GM12878 (cell line): ENCODE measurements around the gene PHRF1. TPM values are rescaled to one million over a fixed set of nuclear protein-coding genes. Genes with fewer than 3 reads are reported as not detected.
A peak's percentile ranks its signal among the peaks of the same experiment; 100 is the strongest.

ENCODE experiments used
- IKZF2 ChIP-seq, 2 experiments: fragments of 450-650 bp; IDR thresholded peaks; 2 replicates each; pipeline ENCODE4 v1.6.1; 2017; ENCODE audit warnings: mild to moderate bottlenecking in 2 of 2, moderate library complexity in 2 of 2
- LARP7 ChIP-seq: fragments of 450-650 bp; IDR thresholded peaks from 2 replicates; pipeline ENCODE4 v1.6.1; 2017; ENCODE audit warnings: mild to moderate bottlenecking
- MEF2A ChIP-seq: IDR thresholded peaks from 2 replicates; pipeline ENCODE4 v1.6.1; 2011; ENCODE audit warnings: low read depth, mild to moderate bottlenecking, low read length, moderate library complexity; ENCODE audit not compliant: insufficient read depth
- MYC ChIP-seq: IDR thresholded peaks from 2 replicates; pipeline ENCODE4 v1.6.1; 2011; ENCODE audit warnings: mild to moderate bottlenecking, low read length, moderate library complexity, inconsistent platforms; ENCODE audit not compliant: insufficient read depth, insufficient replicate concordance, insufficient read length, severe bottlenecking
- NR2C2 ChIP-seq: IDR thresholded peaks from 2 replicates; pipeline ENCODE4 v1.6.1; 2011; ENCODE audit warnings: borderline replicate concordance, low read depth; ENCODE audit not compliant: control insufficient read depth, insufficient read length
- NR2F1 ChIP-seq: fragments of 450-650 bp; conservative IDR thresholded peaks from 2 replicates; pipeline ENCODE4 v1.6.1; 2017; ENCODE audit warnings: mild to moderate bottlenecking
- POLR2AphosphoS2 ChIP-seq: IDR thresholded peaks from 2 replicates; pipeline ENCODE4 v1.6.1; 2011; ENCODE audit warnings: low read depth, mild to moderate bottlenecking, low read length, improper control_type of control experiment, moderate library complexity
- RAD21 ChIP-seq: IDR thresholded peaks from 2 replicates; pipeline ENCODE4 v1.6.1; 2011; ENCODE audit warnings: mild to moderate bottlenecking, low read depth, low read length, moderate library complexity; ENCODE audit not compliant: insufficient read depth
- polyA plus RNA-seq, 11 experiments: library from polyadenylated mRNA; depleted of rRNA in 4 of 11; unstranded in 6 of 11; stranded (reverse) in 5 of 11; fragments of >200 nt; fragmentation: Nextera tagmentation in 4 of 11; fragmentation: Illumina TruSeq in 1 of 11; extraction: Ambion mirVana in 4 of 11; extraction: Trizol in 1 of 11; gene quantifications; 1 replicate in 1 of 11; 2 replicates in 10 of 11; pipeline versions ENCODE4 v1.2.1 to v1.2.3, GENCODE V29; 2011 to 2016; ENCODE audit warnings: inconsistent platforms in 2 of 11, missing spikeins in 2 of 11, low read depth in 1 of 11
- total RNA-seq, 4 experiments: library from RNA; depleted of rRNA in 3 of 4; stranded (reverse); fragments of >200 nt in 3 of 4; fragmentation: Illumina TruSeq in 1 of 4; extraction: Trizol in 1 of 4; gene quantifications; 2 replicates each; pipeline versions ENCODE4 v1.2.1 to v1.2.3, GENCODE V29; 2013 to 2021
- TF ChIP-seq, protein P1 (sequence below): IDR thresholded peaks from 2 replicates; pipeline ENCODE4 v1.6.1; 2012; ENCODE audit warnings: low read depth, low read length, improper control_type of control experiment
- TF ChIP-seq, protein P2 (sequence below): IDR thresholded peaks from 2 replicates; pipeline ENCODE4 v1.6.1; 2012; ENCODE audit warnings: low read depth, low read length, improper control_type of control experiment
- TF ChIP-seq, protein P3 (sequence below): fragments of 450-650 bp; IDR thresholded peaks from 2 replicates; pipeline ENCODE4 v1.6.1; 2017; ENCODE audit warnings: mild to moderate bottlenecking, moderate library complexity
- TF ChIP-seq, protein P4 (sequence below): IDR thresholded peaks from 2 replicates; pipeline ENCODE4 v1.6.1; 2011; ENCODE audit warnings: mild to moderate bottlenecking, low read depth, low read length, moderate library complexity; ENCODE audit not compliant: insufficient replicate concordance
- TF ChIP-seq, protein P5 (sequence below): IDR thresholded peaks from 2 replicates; pipeline ENCODE4 v1.6.1; 2012; ENCODE audit warnings: low read depth, low read length, improper control_type of control experiment
- TF ChIP-seq, protein P6 (sequence below): fragments of 450-650 bp; IDR thresholded peaks from 2 replicates; pipeline ENCODE4 v1.6.1; 2014; ENCODE audit warnings: mild to moderate bottlenecking
- TF ChIP-seq, protein P7 (sequence below): fragments of 450-650 bp; formaldehyde crosslinking; IDR thresholded peaks from 2 replicates; pipeline ENCODE4 v1.4.0; 2022; ENCODE audit warnings: mild to moderate bottlenecking, moderate library complexity

The PHRF1 gene
- total and polyA plus RNA-seq, 10 of the 15 experiments (the other 5 are each of a cell fraction or from before 2014, with no cell fraction given) = 0.13 to 43.5 (median 15.1) TPM

DNA sequence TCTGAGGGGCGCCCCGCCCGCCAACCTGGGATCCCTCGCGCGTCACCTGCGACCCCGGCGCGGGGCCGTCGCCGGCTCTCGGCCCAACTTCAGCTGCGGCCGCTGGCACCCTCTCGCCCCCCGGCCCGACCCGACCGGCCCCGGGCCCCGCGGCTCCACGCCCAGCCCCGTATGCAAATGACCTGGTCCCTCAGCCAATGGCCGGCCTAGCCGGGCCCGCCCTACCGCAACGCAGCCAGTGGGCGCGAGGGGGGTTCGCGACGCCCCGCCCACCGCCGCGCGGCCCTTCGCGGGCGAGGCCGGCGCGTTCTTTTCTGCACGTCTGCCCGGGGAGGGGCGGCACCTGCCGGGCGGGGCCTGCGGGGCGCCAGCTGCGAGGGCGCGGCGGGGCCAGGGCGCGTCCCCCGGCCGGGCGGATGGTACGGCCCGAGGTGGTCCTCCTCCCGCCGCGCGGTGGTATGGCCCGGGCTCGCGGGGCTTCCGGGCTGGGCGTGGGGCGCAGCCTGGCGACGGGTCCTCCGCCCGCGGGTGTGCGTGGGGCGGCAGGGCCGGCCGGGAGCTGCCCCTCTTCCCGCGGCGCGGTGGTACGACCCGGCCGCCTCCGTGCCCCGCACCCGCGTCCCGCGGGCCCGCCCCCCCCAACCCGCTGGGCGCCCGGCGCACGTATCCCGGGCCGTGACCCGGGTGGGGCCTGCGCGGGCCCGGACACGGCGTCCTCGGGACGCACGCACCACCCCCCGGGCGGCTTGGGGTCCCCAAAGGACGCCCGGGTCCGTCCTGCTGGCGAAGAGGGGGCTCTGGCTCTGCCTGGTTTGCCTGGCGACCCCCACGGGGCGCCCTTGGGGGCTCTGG, 7.7 kb upstream of the PHRF1 start (continued):
- TF ChIP-seq, protein P1, sequence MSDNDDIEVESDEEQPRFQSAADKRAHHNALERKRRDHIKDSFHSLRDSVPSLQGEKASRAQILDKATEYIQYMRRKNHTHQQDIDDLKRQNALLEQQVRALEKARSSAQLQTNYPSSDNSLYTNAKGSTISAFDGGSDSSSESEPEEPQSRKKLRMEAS = peak; percentile 14; the same call in 1 of the 2 replicates
- TF ChIP-seq, protein P2, sequence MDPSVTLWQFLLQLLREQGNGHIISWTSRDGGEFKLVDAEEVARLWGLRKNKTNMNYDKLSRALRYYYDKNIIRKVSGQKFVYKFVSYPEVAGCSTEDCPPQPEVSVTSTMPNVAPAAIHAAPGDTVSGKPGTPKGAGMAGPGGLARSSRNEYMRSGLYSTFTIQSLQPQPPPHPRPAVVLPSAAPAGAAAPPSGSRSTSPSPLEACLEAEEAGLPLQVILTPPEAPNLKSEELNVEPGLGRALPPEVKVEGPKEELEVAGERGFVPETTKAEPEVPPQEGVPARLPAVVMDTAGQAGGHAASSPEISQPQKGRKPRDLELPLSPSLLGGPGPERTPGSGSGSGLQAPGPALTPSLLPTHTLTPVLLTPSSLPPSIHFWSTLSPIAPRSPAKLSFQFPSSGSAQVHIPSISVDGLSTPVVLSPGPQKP = 0 out of 2 replicates have a peak, but pooled peaks have one; percentile 9
- TF ChIP-seq, protein P3, sequence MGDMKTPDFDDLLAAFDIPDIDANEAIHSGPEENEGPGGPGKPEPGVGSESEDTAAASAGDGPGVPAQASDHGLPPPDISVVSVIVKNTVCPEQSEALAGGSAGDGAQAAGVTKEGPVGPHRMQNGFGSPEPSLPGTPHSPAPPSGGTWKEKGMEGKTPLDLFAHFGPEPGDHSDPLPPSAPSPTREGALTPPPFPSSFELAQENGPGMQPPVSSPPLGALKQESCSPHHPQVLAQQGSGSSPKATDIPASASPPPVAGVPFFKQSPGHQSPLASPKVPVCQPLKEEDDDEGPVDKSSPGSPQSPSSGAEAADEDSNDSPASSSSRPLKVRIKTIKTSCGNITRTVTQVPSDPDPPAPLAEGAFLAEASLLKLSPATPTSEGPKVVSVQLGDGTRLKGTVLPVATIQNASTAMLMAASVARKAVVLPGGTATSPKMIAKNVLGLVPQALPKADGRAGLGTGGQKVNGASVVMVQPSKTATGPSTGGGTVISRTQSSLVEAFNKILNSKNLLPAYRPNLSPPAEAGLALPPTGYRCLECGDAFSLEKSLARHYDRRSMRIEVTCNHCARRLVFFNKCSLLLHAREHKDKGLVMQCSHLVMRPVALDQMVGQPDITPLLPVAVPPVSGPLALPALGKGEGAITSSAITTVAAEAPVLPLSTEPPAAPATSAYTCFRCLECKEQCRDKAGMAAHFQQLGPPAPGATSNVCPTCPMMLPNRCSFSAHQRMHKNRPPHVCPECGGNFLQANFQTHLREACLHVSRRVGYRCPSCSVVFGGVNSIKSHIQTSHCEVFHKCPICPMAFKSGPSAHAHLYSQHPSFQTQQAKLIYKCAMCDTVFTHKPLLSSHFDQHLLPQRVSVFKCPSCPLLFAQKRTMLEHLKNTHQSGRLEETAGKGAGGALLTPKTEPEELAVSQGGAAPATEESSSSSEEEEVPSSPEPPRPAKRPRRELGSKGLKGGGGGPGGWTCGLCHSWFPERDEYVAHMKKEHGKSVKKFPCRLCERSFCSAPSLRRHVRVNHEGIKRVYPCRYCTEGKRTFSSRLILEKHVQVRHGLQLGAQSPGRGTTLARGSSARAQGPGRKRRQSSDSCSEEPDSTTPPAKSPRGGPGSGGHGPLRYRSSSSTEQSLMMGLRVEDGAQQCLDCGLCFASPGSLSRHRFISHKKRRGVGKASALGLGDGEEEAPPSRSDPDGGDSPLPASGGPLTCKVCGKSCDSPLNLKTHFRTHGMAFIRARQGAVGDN = no peak; the same call in none of the 2 replicates
- no peak for TF ChIP-seq IKZF2 (IDR thresholded peaks at IDR 0.05)
- no peak for TF ChIP-seq RAD21
- TF ChIP-seq LARP7 = peak; percentile 95
- no peak for TF ChIP-seq POLR2AphosphoS2
- TF ChIP-seq MEF2A = no peak
- TF ChIP-seq MYC = no peak
- TF ChIP-seq NR2F1 = peak; percentile 91
- TF ChIP-seq NR2C2 = no peak
- TF ChIP-seq, protein P4, sequence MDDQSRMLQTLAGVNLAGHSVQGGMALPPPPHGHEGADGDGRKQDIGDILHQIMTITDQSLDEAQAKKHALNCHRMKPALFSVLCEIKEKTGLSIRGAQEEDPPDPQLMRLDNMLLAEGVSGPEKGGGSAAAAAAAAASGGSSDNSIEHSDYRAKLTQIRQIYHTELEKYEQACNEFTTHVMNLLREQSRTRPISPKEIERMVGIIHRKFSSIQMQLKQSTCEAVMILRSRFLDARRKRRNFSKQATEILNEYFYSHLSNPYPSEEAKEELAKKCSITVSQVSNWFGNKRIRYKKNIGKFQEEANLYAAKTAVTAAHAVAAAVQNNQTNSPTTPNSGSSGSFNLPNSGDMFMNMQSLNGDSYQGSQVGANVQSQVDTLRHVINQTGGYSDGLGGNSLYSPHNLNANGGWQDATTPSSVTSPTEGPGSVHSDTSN = no peak
- TF ChIP-seq, protein P5, sequence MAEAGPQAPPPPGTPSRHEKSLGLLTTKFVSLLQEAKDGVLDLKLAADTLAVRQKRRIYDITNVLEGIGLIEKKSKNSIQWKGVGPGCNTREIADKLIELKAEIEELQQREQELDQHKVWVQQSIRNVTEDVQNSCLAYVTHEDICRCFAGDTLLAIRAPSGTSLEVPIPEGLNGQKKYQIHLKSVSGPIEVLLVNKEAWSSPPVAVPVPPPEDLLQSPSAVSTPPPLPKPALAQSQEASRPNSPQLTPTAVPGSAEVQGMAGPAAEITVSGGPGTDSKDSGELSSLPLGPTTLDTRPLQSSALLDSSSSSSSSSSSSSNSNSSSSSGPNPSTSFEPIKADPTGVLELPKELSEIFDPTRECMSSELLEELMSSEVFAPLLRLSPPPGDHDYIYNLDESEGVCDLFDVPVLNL = no peak
- TF ChIP-seq, protein P6, sequence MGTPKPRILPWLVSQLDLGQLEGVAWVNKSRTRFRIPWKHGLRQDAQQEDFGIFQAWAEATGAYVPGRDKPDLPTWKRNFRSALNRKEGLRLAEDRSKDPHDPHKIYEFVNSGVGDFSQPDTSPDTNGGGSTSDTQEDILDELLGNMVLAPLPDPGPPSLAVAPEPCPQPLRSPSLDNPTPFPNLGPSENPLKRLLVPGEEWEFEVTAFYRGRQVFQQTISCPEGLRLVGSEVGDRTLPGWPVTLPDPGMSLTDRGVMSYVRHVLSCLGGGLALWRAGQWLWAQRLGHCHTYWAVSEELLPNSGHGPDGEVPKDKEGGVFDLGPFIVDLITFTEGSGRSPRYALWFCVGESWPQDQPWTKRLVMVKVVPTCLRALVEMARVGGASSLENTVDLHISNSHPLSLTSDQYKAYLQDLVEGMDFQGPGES = 0 out of 2 replicates have a peak, but pooled peaks have one; percentile 49
- TF ChIP-seq, protein P7, sequence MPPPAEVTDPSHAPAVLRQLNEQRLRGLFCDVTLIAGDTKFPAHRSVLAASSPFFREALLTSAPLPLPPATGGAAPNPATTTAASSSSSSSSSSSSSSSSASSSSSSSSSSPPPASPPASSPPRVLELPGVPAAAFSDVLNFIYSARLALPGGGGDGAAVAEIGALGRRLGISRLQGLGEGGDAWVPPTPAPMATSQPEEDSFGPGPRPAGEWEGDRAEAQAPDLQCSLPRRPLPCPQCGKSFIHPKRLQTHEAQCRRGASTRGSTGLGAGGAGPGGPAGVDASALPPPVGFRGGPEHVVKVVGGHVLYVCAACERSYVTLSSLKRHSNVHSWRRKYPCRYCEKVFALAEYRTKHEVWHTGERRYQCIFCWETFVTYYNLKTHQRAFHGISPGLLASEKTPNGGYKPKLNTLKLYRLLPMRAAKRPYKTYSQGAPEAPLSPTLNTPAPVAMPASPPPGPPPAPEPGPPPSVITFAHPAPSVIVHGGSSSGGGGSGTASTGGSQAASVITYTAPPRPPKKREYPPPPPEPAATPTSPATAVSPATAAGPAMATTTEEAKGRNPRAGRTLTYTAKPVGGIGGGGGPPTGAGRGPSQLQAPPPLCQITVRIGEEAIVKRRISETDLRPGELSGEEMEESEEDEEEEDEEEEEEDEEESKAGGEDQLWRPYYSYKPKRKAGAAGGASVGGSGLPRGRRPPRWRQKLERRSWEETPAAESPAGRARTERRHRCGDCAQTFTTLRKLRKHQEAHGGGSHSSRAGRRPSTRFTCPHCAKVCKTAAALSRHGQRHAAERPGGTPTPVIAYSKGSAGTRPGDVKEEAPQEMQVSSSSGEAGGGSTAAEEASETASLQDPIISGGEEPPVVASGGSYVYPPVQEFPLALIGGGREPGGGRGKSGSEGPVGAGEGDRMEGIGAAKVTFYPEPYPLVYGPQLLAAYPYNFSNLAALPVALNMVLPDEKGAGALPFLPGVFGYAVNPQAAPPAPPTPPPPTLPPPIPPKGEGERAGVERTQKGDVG (CRISPR knock-in tag) = no peak
